RWPE1 (cell line): ENCODE data around the gene ZDHHC20.

Source experiments
- CTCF ChIA-PET: fragments of 350-600 bp; sonication (Branson Sonifier 250); formaldehyde crosslinking; extraction: SDS; loops from one replicate; lab custom pipeline; 2021; lab: Yijun Ruan, JAX
- POLR2A ChIA-PET: fragments of 400-600 bp; formaldehyde crosslinking; extraction: SDS; loops from one replicate; lab custom pipeline; 2020; ENCODE audit warnings: antibody characterized with exemption; ENCODE audit not compliant: low non-redundant PET; lab: Yijun Ruan, JAX
- DNase-seq: peaks from one replicate; pipeline ENCODE4 v3.0.0; 2012; ENCODE audit warnings: low spot score
- H3K27ac ChIP-seq: fragments of 450-650 bp; 2 replicates; pipeline ENCODE4 v1.5.1; 2017
- CTCF ChIP-seq: fragments of 450-650 bp; conservative IDR thresholded peaks from 2 replicates; pipeline ENCODE4 v1.5.1; 2017; ENCODE audit warnings: low read depth, mild to moderate bottlenecking

ZDHHC20 gene

GRCh38 chr13:21445759-21446158, 13.3 kb downstream of the ZDHHC20 start:
- no peak overlapping the region for H3K27ac ChIP-seq
- CTCF ChIA-PET = no interaction called here
- no peak for DNase-seq
- no peak for TF ChIP-seq CTCF
- POLR2A ChIA-PET = no interaction called here

- POLR2A ChIA-PET = no interaction called here
- no peak overlapping the region for H3K27ac ChIP-seq
- no peak for TF ChIP-seq CTCF
- no peak for DNase-seq
- CTCF ChIA-PET = no interaction called here
Measured at GRCh38 chr13:21443171-21443570, 15.9 kb downstream of the ZDHHC20 start.

- no peak for TF ChIP-seq CTCF
- ChIA-PET CTCF (no interaction called here), POLR2A (no interaction called here)
- DNase-seq = no peak
- H3K27ac ChIP-seq = no peak overlapping the region
Measured at GRCh38 chr13:21436582-21436981, 22.5 kb downstream of the ZDHHC20 start.

- no peak for TF ChIP-seq CTCF
- POLR2A ChIA-PET = no interaction called here
- CTCF ChIA-PET = no interaction called here
- peak overlapping the region; percentile 63 for H3K27ac ChIP-seq
- peak; percentile 76 for DNase-seq
Measured at GRCh38 chr13:21435687-21436151, 23.4 kb downstream of the ZDHHC20 start.

GRCh38 chr13:21435231-21435630, 23.9 kb downstream of the ZDHHC20 start:
- DNase-seq = no peak
- TF ChIP-seq CTCF = no peak
- ChIA-PET CTCF (no interaction called here), POLR2A (no interaction called here)
- no peak overlapping the region for H3K27ac ChIP-seq

- no peak for DNase-seq
- ChIA-PET CTCF (interaction anchor here (0.6 kb wide), 1 partner anchor 151 kb away, joined by 3 read pairs; no protein-coding TSS in a partner anchor), POLR2A (no interaction called here)
- no peak for TF ChIP-seq CTCF
- H3K27ac ChIP-seq = no peak overlapping the region
Measured at GRCh38 chr13:21434588-21434987, 24.5 kb downstream of the ZDHHC20 start.
